H1 (cell line): ENCODE measurements around the gene MSH2. TPM values are rescaled to one million over a fixed set of nuclear protein-coding genes. Genes with fewer than 3 reads are reported as not detected.
"Not testable (repeated sequence)": the region's sequence is repeated elsewhere in the genome, so short reads cannot be mapped to it uniquely, and the experiment has no call there.

Experiments
- CTCF ChIA-PET: fragments of 300-600 bp; sonication (Branson Sonifier 250); formaldehyde crosslinking; loops from one replicate; lab custom pipeline; 2021; ENCODE audit not compliant: partially characterized antibody; lab: Charles Lee
- POLR2A ChIA-PET: fragments of 300-600 bp; sonication (Branson Sonifier 250); formaldehyde crosslinking; loops from one replicate; lab custom pipeline; 2021; ENCODE audit warnings: inconsistent platforms; ENCODE audit not compliant: partially characterized antibody; lab: Charles Lee
- DNase-seq, 2 experiments: peaks; one replicate each; pipeline versions ENCODE4 v3.0.0 to v3.0.0-alpha.2; 2010 to 2022; ENCODE audit warnings: low spot score in 2 of 2, low read depth in 1 of 2, mixed read lengths in 1 of 2
- FAIRE-seq: peaks from 2 replicates; lab custom pipeline; 2011; peaks lifted over from hg19 to GRCh38; lab: Jason Lieb, UNC
- H2AFZ ChIP-seq: 2 replicates; pipeline ENCODE4 v1.8.1; 2012; ENCODE audit warnings: low read length, inconsistent platforms
- H2AK5ac ChIP-seq: 2 replicates; pipeline ENCODE4 v1.6.1; 2013; ENCODE audit warnings: low read depth, low read length
- H2BK120ac ChIP-seq: replicated peaks from 2 replicates; pipeline ENCODE3; 2013; ENCODE audit warnings: low read depth, low read length, inconsistent platforms
- H2BK12ac ChIP-seq: 2 replicates; pipeline ENCODE4 v1.6.1; 2013; ENCODE audit warnings: low read depth, low read length
- H2BK15ac ChIP-seq: 2 replicates; pipeline ENCODE4 v1.6.1; 2013; ENCODE audit warnings: low read length
- H2BK20ac ChIP-seq: 2 replicates; pipeline ENCODE4 v1.6.1; 2013; ENCODE audit warnings: low read length
- H2BK5ac ChIP-seq: 2 replicates; pipeline ENCODE4 v1.6.1; 2013; ENCODE audit warnings: low read depth, low read length
- H3K14ac ChIP-seq: 2 replicates; pipeline ENCODE4 v1.6.1; 2013; ENCODE audit warnings: inconsistent platforms; ENCODE audit not compliant: insufficient read length
- H3K18ac ChIP-seq: 2 replicates; pipeline ENCODE4 v1.6.1; 2013; ENCODE audit warnings: low read length; ENCODE audit errors: extremely low read depth
- H3K23ac ChIP-seq: 2 replicates; pipeline ENCODE4 v1.6.1; 2013; ENCODE audit warnings: inconsistent platforms; ENCODE audit not compliant: insufficient read length
- H3K23me2 ChIP-seq: 2 replicates; pipeline ENCODE4 v1.6.1; 2013; ENCODE audit warnings: low read depth, low read length
- H3K27ac ChIP-seq: 2 replicates; pipeline ENCODE4 v1.6.1; 2011; ENCODE audit warnings: low read depth, low read length, inconsistent platforms
- H3K27me3 ChIP-seq, 4 experiments: replicated peaks in 1 of 4; 1 replicate in 1 of 4; 2 replicates in 3 of 4; pipeline versions ENCODE4 v1.6.1 to v1.8.1; 2011 to 2013; ENCODE audit warnings: low read length in 3 of 4, mild to moderate bottlenecking in 3 of 4, inconsistent platforms in 2 of 4, mixed read lengths in 2 of 4, moderate library complexity in 1 of 4; ENCODE audit not compliant: control insufficient read depth in 3 of 4, insufficient read depth in 3 of 4; ENCODE audit errors: extremely low read depth in 1 of 4
- H3K36me3 ChIP-seq, 4 experiments: 2 replicates each; pipeline versions ENCODE4 v1.6.1 to v1.8.1; 2011 to 2013; ENCODE audit warnings: mild to moderate bottlenecking in 4 of 4, low read length in 3 of 4, moderate library complexity in 2 of 4, control low read depth in 1 of 4, inconsistent platforms in 1 of 4; ENCODE audit not compliant: insufficient read depth in 4 of 4, control insufficient read depth in 2 of 4
- H3K4ac ChIP-seq: replicated peaks from 2 replicates; pipeline ENCODE3; 2013; ENCODE audit warnings: low read length, low read depth, mixed read lengths, inconsistent platforms; ENCODE audit not compliant: insufficient read length
- H3K4me1 ChIP-seq, 4 experiments: replicated peaks in 1 of 4; 1 replicate in 1 of 4; 2 replicates in 3 of 4; pipeline versions ENCODE4 v1.6.1 to v1.8.1; 2011 to 2013; ENCODE audit warnings: low read length in 3 of 4, inconsistent platforms in 2 of 4, mixed read lengths in 1 of 4; ENCODE audit not compliant: insufficient read depth in 4 of 4, control insufficient read depth in 3 of 4
- H3K4me2 ChIP-seq, 2 experiments: 2 replicates each; pipeline versions ENCODE4 v1.6.1 to v1.8.1; 2011 to 2013; ENCODE audit warnings: low read depth in 2 of 2, low read length in 2 of 2, control low read depth in 1 of 2, inconsistent platforms in 1 of 2, mild to moderate bottlenecking in 1 of 2; ENCODE audit not compliant: insufficient read depth in 1 of 2
- H3K4me3 ChIP-seq, 4 experiments: fragments of 200-600, 300-600 bp in 1 of 4; sonication (generic), shearing (Covaris generic), sonication (Bioruptor Twin) in 1 of 4; 2 replicates each; pipeline versions ENCODE4 v1.5.1 to v1.8.1; 2011 to 2016; ENCODE audit warnings: low read length in 4 of 4, low read depth in 3 of 4, control low read depth in 2 of 4, inconsistent platforms in 2 of 4, mild to moderate bottlenecking in 2 of 4, mixed read lengths in 1 of 4, moderate library complexity in 1 of 4; ENCODE audit not compliant: insufficient read depth in 2 of 4; ENCODE audit errors: extremely low read depth in 1 of 4
- H3K56ac ChIP-seq: replicated peaks from 2 replicates; pipeline ENCODE3; 2013; ENCODE audit warnings: low read depth, mild to moderate bottlenecking, mixed read lengths, low read length, inconsistent platforms; ENCODE audit not compliant: insufficient read length
- H3K79me1 ChIP-seq: 2 replicates; pipeline ENCODE4 v1.6.1; 2013; ENCODE audit warnings: low read depth, low read length, control low read depth
- H3K79me2 ChIP-seq, 2 experiments: 2 replicates each; pipeline versions ENCODE4 v1.6.1 to v1.8.1; 2012 to 2013; ENCODE audit warnings: low read length in 2 of 2, mild to moderate bottlenecking in 2 of 2, inconsistent platforms in 1 of 2; ENCODE audit not compliant: insufficient read depth in 2 of 2, control insufficient read depth in 1 of 2
- H3K9ac ChIP-seq, 4 experiments: replicated peaks in 1 of 4; 1 replicate in 1 of 4; 2 replicates in 3 of 4; pipeline versions ENCODE4 v1.6.1 to v1.8.1; 2011 to 2013; ENCODE audit warnings: low read depth in 3 of 4, low read length in 3 of 4, control low read depth in 2 of 4, mild to moderate bottlenecking in 2 of 4, moderate library complexity in 2 of 4, inconsistent platforms in 1 of 4; ENCODE audit errors: extremely low read depth in 1 of 4
- H3K9me3 ChIP-seq, 2 experiments: 2 replicates each; pipeline versions ENCODE4 v1.6.1 to v1.8.1; 2012 to 2013; ENCODE audit warnings: mild to moderate bottlenecking in 2 of 2, moderate library complexity in 2 of 2, control low read depth in 1 of 2, inconsistent platforms in 1 of 2, low read depth in 1 of 2, low read length in 1 of 2, mixed read lengths in 1 of 2; ENCODE audit not compliant: insufficient read depth in 2 of 2
- H4K20me1 ChIP-seq, 2 experiments: replicated peaks in 1 of 2; 2 replicates each; pipeline versions ENCODE3 to v1.8.1; 2011 to 2013; ENCODE audit warnings: inconsistent platforms in 2 of 2, low read length in 2 of 2, mild to moderate bottlenecking in 1 of 2; ENCODE audit not compliant: insufficient read depth in 2 of 2, control insufficient read depth in 1 of 2
- H4K5ac ChIP-seq: 2 replicates; pipeline ENCODE4 v1.6.1; 2013; ENCODE audit warnings: low read length, low read depth, mixed read lengths, inconsistent platforms; ENCODE audit not compliant: insufficient read length
- H4K8ac ChIP-seq: 2 replicates; pipeline ENCODE4 v1.8.0; 2013; ENCODE audit warnings: mild to moderate bottlenecking, moderate library complexity, low read length, inconsistent platforms; ENCODE audit not compliant: insufficient read depth; ENCODE audit errors: extremely low read depth
- H4K91ac ChIP-seq: replicated peaks from 2 replicates; pipeline ENCODE3; 2013; ENCODE audit warnings: low read length, mixed read lengths, inconsistent platforms; ENCODE audit not compliant: insufficient read length
- WGBS, 2 experiments: shearing (Covaris generic) in 1 of 2; methylation state at CpG; one replicate each; pipeline versions ENCODE4 v1.1.6 to v1.1.7; 2013 to 2015; ENCODE audit warnings: low lambda C conversion rate in 2 of 2, mixed read lengths in 2 of 2, inconsistent platforms in 1 of 2, low coverage in 1 of 2, missing lambda C conversion rate in 1 of 2; ENCODE audit not compliant: insufficient replicate concordance in 2 of 2, insufficient coverage in 1 of 2, insufficient read length in 1 of 2; ENCODE audit errors: extremely low coverage in 1 of 2, missing lambda C conversion rate in 1 of 2; 5-methylcytosine and 5-hydroxymethylcytosine counted together
- polyA plus RNA-seq, 7 experiments: library from polyadenylated mRNA; depleted of rRNA in 3 of 7; stranded (reverse) in 5 of 7; unstranded in 2 of 7; fragments of >200 nt in 5 of 7; fragments of 200-250 nt in 2 of 7; gene quantifications; 1 replicate in 5 of 7; 2 replicates in 1 of 7; 4 replicates in 1 of 7; pipeline versions ENCODE4 v1.2.1 to v1.2.3, GENCODE V29; 2011 to 2013; ENCODE audit warnings: missing spikeins in 2 of 7, mixed read lengths in 2 of 7
- total RNA-seq: library from RNA; stranded (reverse); fragmentation: NEBNext Ultra II Directional; extraction: Animal tissue kit (Norgen Biotek cat#: 25700); gene quantifications from 2 replicates; pipeline ENCODE4 v1.2.1, GENCODE V29; 2021

The MSH2 gene
- total and polyA plus RNA-seq, 2 of the 8 experiments (the other 6 are each of a cell fraction or from before 2014, with no cell fraction given) = 64.1 to 228 TPM

DNA sequence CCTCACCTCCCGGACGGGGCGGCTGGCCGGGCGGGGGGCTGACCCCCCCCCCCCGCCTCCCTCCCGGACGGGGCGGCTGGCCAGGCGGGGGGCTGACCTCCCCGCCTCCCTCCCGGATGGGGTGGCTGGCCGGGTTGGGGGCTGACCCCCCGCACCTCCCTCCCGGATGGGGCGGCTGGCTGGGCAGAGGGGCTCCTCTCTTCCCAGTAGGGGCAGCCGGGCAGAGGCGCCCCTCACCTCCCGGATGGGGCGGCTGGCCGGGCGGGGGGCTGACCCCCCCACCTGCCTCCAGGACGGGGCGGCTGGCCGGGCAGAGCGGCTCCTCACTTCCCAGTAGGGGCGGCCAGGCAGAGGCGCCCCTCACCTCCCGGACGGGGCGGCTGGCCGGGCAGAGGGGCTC is 30.1 kb downstream of the MSH2 start:
- H2BK20ac ChIP-seq, H4K91ac ChIP-seq, H2BK12ac ChIP-seq, H3K27ac ChIP-seq, CTCF ChIA-PET, H3K4me1 ChIP-seq, H3K14ac ChIP-seq, H2AFZ ChIP-seq, H4K8ac ChIP-seq, DNase-seq, H3K23me2 ChIP-seq, H3K79me1 ChIP-seq, H3K56ac ChIP-seq, H2AK5ac ChIP-seq, H3K27me3 ChIP-seq, FAIRE-seq, H3K4ac ChIP-seq, H4K20me1 ChIP-seq, H2BK120ac ChIP-seq, H3K4me3 ChIP-seq, H3K18ac ChIP-seq, H4K5ac ChIP-seq, H2BK15ac ChIP-seq, POLR2A ChIA-PET, H3K9ac ChIP-seq, H2BK5ac ChIP-seq, H3K4me2 ChIP-seq, H3K23ac ChIP-seq: not testable (repeated sequence)
- peaks cover 0 to 13% of the 10 kb centered on the region in 2 experiments; a peak in 1 of 4 replicates for H3K79me2 ChIP-seq
- H3K9me3 ChIP-seq = peaks cover 3 to 18% of the 10 kb centered on the region in 2 experiments; a peak in 1 of 4 replicates
- peaks cover 18 to 62% (median 42%) of the 10 kb centered on the region in 4 experiments for H3K36me3 ChIP-seq
- no CpG with 5 or more reads among the region's 32 CpGs for WGBS, 2 experiments

- H3K36me3 ChIP-seq = peaks cover 18 to 62% (median 42%) of the 10 kb centered on the region in 4 experiments
- WGBS, 2 experiments = no CpG with 5 or more reads among the region's 31 CpGs
Observed at GRCh38 chr2:47433445-47433844, 30.5 kb downstream of the MSH2 start.

More at GRCh38 chr2:47433445-47433844, 30.5 kb downstream of the MSH2 start:
- H3K79me2 ChIP-seq = peaks cover 0 to 17% of the 10 kb centered on the region in 2 experiments; a peak in 1 of 4 replicates
- H3K4me3 ChIP-seq, H2AK5ac ChIP-seq, H3K4me2 ChIP-seq, H2BK12ac ChIP-seq, H4K91ac ChIP-seq, H4K20me1 ChIP-seq, H3K23me2 ChIP-seq, H2BK120ac ChIP-seq, H3K79me1 ChIP-seq, H3K27ac ChIP-seq, H2BK15ac ChIP-seq, H3K18ac ChIP-seq, H3K4me1 ChIP-seq, H3K27me3 ChIP-seq, CTCF ChIA-PET, FAIRE-seq, H3K9ac ChIP-seq, H4K8ac ChIP-seq, H2BK5ac ChIP-seq, H3K56ac ChIP-seq, H3K23ac ChIP-seq, H2AFZ ChIP-seq, DNase-seq, H3K14ac ChIP-seq, H2BK20ac ChIP-seq, H4K5ac ChIP-seq, H3K4ac ChIP-seq: not testable (repeated sequence)
- H3K9me3 ChIP-seq = peaks cover 3 to 18% of the 10 kb centered on the region in 2 experiments; a peak in 1 of 4 replicates
- POLR2A ChIA-PET = interaction anchor here (3.1 kb wide), 1 partner anchor 10 kb away, joined by 14 read pairs; no protein-coding TSS in a partner anchor
